Pons (tissue), 1 donor: ENCODE results near the gene MAPT.
"Not testable (repeated sequence)": the region's sequence is repeated elsewhere in the genome, so short reads cannot be mapped to it uniquely, and the experiment has no call there.

Experiments
- DNase-seq: peaks from one replicate; pipeline ENCODE4 v3.0.0-alpha.2; 2016; ENCODE audit warnings: low spot score

The MAPT gene

GRCh38 chr17:46010597-46011186 lies 116.3 kb downstream of the MAPT start:
- no peak for DNase-seq

GRCh38 chr17:46011711-46012505 lies 117.6 kb downstream of the MAPT start:
- no peak for DNase-seq

- DNase-seq = no peak
Measured at GRCh38 chr17:46012506-46013079, 118.2 kb downstream of the MAPT start.

GRCh38 chr17:46013127-46013501 lies 118.8 kb downstream of the MAPT start:
- no peak for DNase-seq

GRCh38 chr17:46013502-46014165 lies 119.3 kb downstream of the MAPT start:
- peak; percentile 84 for DNase-seq

GRCh38 chr17:46019408-46019925 lies 125.1 kb downstream of the MAPT start:
- DNase-seq = not testable (repeated sequence)

GRCh38 chr17:46020023-46020761 lies 125.8 kb downstream of the MAPT start:
- peak; percentile 34 for DNase-seq

- DNase-seq = no peak
Measured at GRCh38 chr17:46020998-46021397, 126.6 kb downstream of the MAPT start.

- DNase-seq = not testable (repeated sequence)
Measured at GRCh38 chr17:46023366-46023765, 129.0 kb downstream of the MAPT start.

- DNase-seq = peak; percentile 23
Measured at GRCh38 chr17:46023783-46024388, 129.5 kb downstream of the MAPT start.

GRCh38 chr17:46024590-46024989 lies 130.2 kb downstream of the MAPT start:
- no peak for DNase-seq

GRCh38 chr17:46025060-46025459 lies 130.7 kb downstream of the MAPT start:
- DNase-seq = no peak

GRCh38 chr17:46025510-46026165 lies 131.3 kb downstream of the MAPT start:
- DNase-seq = no peak

- DNase-seq = peak; percentile 57
Measured at GRCh38 chr17:46026166-46027047, 132.1 kb downstream of the MAPT start.

GRCh38 chr17:46027048-46027975 lies 133.0 kb downstream of the MAPT start:
- no peak for DNase-seq

- no peak for DNase-seq
Measured at GRCh38 chr17:46027976-46028325, 133.6 kb downstream of the MAPT start.

GRCh38 chr17:46028374-46028773 lies 134.0 kb downstream of the MAPT start:
- no peak for DNase-seq

GRCh38 chr17:46028981-46029565 lies 134.7 kb downstream of the MAPT start:
- DNase-seq = no peak
